Measurements from ENCODE around the gene CUL1.

DNA sequence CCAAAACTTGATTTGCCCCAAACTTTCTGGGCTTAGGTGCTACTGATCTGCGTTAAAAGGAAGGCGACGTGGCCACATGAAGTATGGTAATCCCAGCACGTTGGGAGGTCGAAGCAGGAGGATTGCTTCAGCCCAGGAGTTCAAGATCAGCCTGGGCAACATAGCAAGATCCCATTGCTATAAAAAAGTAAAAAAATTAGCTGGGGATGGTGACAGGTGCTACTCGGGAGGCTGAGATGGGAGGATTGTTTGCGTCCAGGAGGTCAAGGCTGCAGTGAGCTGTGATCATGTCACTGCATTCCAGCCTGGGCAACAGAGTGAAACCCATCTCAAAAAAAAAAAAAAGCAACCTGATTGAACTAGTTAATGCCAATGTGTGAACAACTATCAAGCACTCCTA is 5.1 kb upstream of the CUL1 start:
- TF ChIP-seq CTCF (IDR thresholded peaks at IDR 0.05): no peak
- no peak for TF ChIP-seq ZFX (IDR thresholded peaks at IDR 0.05; ENCODE audit: borderline replicate concordance)
